ENCODE results near the gene SERTAD1.

The SERTAD1 gene

DNA sequence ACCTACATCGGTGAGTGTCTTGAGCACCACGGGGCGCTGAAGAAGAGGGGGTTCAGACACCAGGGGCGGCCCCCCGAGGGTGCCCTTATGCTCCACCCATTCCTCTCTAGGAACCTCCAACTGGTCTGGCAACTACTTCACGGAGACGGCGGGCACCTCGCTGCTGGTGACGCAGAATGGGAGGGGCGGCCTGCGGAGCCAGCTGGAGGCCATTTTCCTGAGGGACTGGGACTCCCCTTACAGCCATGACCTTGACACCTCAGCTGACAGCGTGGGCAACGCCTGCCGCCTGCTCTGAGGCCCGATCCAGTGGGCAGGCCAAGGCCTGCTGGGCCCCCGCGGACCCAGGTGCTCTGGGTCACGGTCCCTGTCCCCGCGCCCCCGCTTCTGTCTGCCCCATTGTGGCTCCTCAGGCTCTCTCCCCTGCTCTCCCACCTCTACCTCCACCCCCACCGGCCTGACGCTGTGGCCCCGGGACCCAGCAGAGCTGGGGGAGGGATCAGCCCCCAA is 47.9 kb downstream of the SERTAD1 start:
- no peak for DNase-seq
- no peak for TF ChIP-seq POLR2A (IDR thresholded peaks at IDR 0.05; ENCODE audit: low read length)
- no peak for TF ChIP-seq GATA1 (IDR thresholded peaks at IDR 0.05; ENCODE audit: low read depth, low read length)

- DNase-seq: no peak
- TF ChIP-seq GATA1 (IDR thresholded peaks at IDR 0.05; ENCODE audit: low read depth, low read length) (no peak), POLR2A (IDR thresholded peaks at IDR 0.05; ENCODE audit: low read length) (no peak)
These were observed 49.4 kb downstream of the SERTAD1 start for GRCh38 chr19:40376286-40376862.

DNA sequence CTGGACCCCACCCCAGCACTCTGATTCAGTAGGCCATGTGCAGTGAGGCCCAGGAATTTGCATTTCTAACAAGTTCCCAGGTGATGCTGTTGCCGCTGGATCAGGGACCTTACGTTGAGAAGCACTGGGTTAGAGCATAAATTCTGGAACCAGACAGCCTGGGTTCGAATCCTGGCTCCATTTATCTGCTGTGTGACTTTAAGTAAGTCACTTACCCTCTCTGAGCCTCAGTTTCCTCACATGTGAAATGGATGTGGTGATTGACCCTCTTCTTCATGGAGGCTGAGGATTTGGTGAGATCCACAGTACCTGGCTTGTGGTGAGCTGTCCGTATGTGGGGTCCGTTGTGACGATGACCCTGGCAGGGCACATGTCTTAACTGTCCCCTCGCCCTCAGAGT is 51.7 kb downstream of the SERTAD1 start:
- no peak for DNase-seq
- TF ChIP-seq POLR2A (IDR thresholded peaks at IDR 0.05; ENCODE audit: low read length) (no peak), GATA1 (IDR thresholded peaks at IDR 0.05; ENCODE audit: low read depth, low read length) (no peak)

GRCh38 chr19:40371802-40372122 is 54.0 kb downstream of the SERTAD1 start:
- TF ChIP-seq GATA1 (IDR thresholded peaks at IDR 0.05; ENCODE audit: low read depth, low read length): no peak
- no peak for TF ChIP-seq POLR2A (IDR thresholded peaks at IDR 0.05; ENCODE audit: low read length)
- no peak for DNase-seq
